NB4 (cell line): ENCODE results near the gene MOB2.

Source experiments
- DNase-seq: peaks from one replicate; pipeline ENCODE4 v3.0.0; 2010; ENCODE audit warnings: low read depth
- H3K4me3 ChIP-seq: one replicate; pipeline ENCODE4 v1.5.1; 2011; ENCODE audit warnings: mild to moderate bottlenecking, low read depth, low read length, moderate library complexity
- MAX ChIP-seq: IDR thresholded peaks from 2 replicates; pipeline ENCODE4 v1.6.1; 2011; ENCODE audit warnings: low read depth, low read length
- MYC ChIP-seq: IDR thresholded peaks from 2 replicates; pipeline ENCODE4 v1.6.1; 2011; ENCODE audit warnings: low read depth, low read length
- POLR2A ChIP-seq: IDR thresholded peaks from 2 replicates; pipeline ENCODE4 v1.6.1; 2011; ENCODE audit warnings: mild to moderate bottlenecking; ENCODE audit not compliant: insufficient read length; ENCODE audit errors: extremely low read depth
- TF ChIP-seq, protein P1 (sequence below): IDR thresholded peaks from one replicate; pipeline ENCODE4 v1.5.1; 2012; ENCODE audit warnings: low read depth, low read length

MOB2 gene

GRCh38 chr11:1468002-1468401, 18.6 kb downstream of the MOB2 start:
- no peak for DNase-seq
- TF ChIP-seq POLR2A (no peak), MYC (no peak), MAX (no peak)
- TF ChIP-seq, protein P1, sequence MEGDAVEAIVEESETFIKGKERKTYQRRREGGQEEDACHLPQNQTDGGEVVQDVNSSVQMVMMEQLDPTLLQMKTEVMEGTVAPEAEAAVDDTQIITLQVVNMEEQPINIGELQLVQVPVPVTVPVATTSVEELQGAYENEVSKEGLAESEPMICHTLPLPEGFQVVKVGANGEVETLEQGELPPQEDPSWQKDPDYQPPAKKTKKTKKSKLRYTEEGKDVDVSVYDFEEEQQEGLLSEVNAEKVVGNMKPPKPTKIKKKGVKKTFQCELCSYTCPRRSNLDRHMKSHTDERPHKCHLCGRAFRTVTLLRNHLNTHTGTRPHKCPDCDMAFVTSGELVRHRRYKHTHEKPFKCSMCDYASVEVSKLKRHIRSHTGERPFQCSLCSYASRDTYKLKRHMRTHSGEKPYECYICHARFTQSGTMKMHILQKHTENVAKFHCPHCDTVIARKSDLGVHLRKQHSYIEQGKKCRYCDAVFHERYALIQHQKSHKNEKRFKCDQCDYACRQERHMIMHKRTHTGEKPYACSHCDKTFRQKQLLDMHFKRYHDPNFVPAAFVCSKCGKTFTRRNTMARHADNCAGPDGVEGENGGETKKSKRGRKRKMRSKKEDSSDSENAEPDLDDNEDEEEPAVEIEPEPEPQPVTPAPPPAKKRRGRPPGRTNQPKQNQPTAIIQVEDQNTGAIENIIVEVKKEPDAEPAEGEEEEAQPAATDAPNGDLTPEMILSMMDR = no peak

GRCh38 chr11:1467270-1467669, 19.3 kb downstream of the MOB2 start:
- H3K4me3 ChIP-seq = no peak overlapping the region
- TF ChIP-seq POLR2A = no peak
- no peak for TF ChIP-seq MAX
- TF ChIP-seq, protein P1 = no peak
- TF ChIP-seq MYC = no peak
- no peak for DNase-seq

More at GRCh38 chr11:1468002-1468401, 18.6 kb downstream of the MOB2 start:
- H3K4me3 ChIP-seq = no peak overlapping the region

DNA sequence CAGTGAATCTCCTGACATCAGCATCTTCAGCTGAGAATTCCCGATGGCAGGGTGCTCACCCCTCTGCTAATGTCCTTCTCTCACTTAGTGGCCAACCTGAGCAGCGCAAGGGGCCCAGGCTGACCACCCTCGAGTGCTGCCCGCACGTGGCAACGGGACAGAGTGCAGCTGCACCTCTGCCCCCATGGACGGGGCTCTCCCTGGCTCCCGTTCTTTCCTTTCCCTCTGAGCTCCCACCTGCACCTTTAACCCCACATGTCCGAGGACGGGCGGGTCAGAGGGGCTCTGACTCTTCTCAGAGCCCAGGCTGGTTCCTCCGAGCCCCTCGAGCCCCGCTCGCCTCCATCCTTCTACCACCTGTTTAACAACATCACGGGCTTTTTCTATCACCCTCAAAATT, 19.8 kb downstream of the MOB2 start:
- H3K4me3 ChIP-seq = no peak overlapping the region
- TF ChIP-seq, protein P1 = no peak
- TF ChIP-seq POLR2A = no peak
- no peak for TF ChIP-seq MYC
- no peak for TF ChIP-seq MAX
- DNase-seq = no peak

- DNase-seq = no peak
- TF ChIP-seq MAX (no peak), MYC (no peak), POLR2A (no peak)
- TF ChIP-seq, protein P1 = no peak
- no peak overlapping the region for H3K4me3 ChIP-seq
These were observed 23.5 kb downstream of the MOB2 start for GRCh38 chr11:1463056-1463455.

DNA sequence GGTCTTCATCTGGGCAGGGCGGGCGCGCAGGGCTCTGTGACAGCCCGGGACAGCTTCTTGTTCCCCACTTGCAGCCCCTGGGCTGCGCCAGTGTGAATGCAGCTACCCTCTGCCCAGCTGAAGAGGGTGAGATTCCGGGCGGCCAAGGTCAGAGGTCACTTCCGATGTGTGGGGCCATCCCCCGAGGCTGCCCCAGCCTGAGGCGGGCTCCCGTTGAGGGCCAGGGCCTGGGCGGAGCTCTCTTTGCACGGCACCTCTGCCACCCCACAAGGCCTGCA, 23.9 kb downstream of the MOB2 start:
- no peak overlapping the region for H3K4me3 ChIP-seq
- no peak for DNase-seq
- no peak for TF ChIP-seq MAX
- TF ChIP-seq POLR2A = no peak
- no peak for TF ChIP-seq MYC
- TF ChIP-seq, protein P1 = no peak
